Measurements from ENCODE around the gene PLAGL2.
"Not testable (repeated sequence)": the region's sequence is repeated elsewhere in the genome, so short reads cannot be mapped to it uniquely, and the experiment has no call there.

PLAGL2 gene

GRCh38 chr20:32207626-32208498 is at the start of gene PLAGL2, which contains the start of gene POFUT1:
Gene PLAGL2 (minus strand): TSS chr20:32207743. CDS start chr20:32202178, 5,565 bp downstream.
Gene POFUT1 (plus strand): TSS chr20:32207880. CDS start chr20:32207942, 62 bp downstream.
- peak; percentile 25 for DNase-seq

GRCh38 chr20:32252189-32252588 is 44.6 kb upstream of the PLAGL2 start:
- DNase-seq: no peak

DNA sequence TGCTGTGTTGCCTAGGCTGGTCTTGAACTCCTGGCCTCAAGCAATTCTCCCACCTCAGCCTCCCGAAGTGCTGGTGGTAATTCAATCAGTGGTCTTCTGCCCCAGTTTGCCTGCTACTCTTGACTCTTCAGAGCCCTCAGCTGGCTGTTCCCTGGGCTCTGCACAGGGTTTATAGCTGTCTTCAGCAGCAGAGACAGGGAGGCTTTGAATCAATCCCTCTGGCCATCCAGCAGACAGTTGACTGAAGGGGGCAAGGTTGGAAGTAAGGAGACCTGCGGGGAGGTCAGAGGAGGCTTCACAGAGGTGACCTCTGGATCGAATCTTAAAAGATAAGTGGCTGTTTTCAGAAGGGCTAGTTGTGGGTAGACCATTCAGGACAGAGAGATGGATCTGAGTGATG is 43.9 kb upstream of the PLAGL2 start:
- DNase-seq: no peak

- DNase-seq: no peak
These were observed 41.6 kb upstream of the PLAGL2 start for GRCh38 chr20:32249030-32249738.

DNA sequence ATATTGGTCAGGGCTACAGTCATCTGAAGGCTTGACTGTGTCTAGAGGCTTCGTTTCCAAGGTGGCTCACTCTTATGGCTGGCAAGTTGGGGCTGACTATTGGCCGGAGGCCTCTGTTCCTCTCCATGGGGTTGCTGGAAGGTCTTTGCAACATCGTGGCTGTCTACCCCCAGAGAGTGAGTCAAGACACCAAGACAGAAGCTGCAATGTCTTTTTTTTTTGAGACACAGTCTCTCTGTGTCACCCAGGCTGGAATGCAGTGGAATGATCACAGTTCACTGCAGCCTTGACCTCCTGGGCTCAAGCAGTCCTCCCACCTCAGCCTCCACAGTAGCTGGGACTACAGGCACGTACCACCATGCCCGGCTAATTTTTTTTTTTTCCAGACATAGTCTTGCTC is 40.5 kb upstream of the PLAGL2 start:
- DNase-seq: no peak

- not testable (repeated sequence) for DNase-seq
These were observed 38.7 kb upstream of the PLAGL2 start for GRCh38 chr20:32246208-32246607.

- DNase-seq: no peak
These were observed 37.4 kb upstream of the PLAGL2 start for GRCh38 chr20:32244959-32245358.

GRCh38 chr20:32244150-32244823 is 36.7 kb upstream of the PLAGL2 start:
- no peak for DNase-seq

DNA sequence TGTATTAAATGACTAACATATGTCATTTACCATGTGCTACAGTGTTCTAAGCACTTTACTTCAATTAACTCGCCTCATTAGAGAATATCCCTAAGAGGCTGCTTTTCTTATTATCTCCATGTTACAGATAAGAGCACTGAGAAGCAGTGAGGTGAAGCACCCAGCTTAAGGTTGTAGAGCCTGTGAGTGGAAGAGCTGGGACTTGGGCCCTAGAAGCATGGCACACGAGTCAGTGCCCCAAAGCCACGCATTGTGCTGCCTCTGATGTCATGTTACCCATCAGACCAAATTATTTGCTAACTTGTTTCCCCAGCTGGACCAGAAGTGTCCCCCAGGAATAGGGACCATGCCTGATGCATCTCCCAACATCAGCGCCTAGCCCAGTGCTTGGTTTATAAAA is 34.3 kb upstream of the PLAGL2 start:
- no peak for DNase-seq

- DNase-seq: no peak
These were observed 32.7 kb upstream of the PLAGL2 start for GRCh38 chr20:32240205-32240604.

- no peak for DNase-seq
These were observed 31.2 kb upstream of the PLAGL2 start for GRCh38 chr20:32238483-32239425.

GRCh38 chr20:32237419-32237818 is 29.9 kb upstream of the PLAGL2 start:
- no peak for DNase-seq

- DNase-seq: no peak
These were observed 29.3 kb upstream of the PLAGL2 start for GRCh38 chr20:32236819-32237218.

DNA sequence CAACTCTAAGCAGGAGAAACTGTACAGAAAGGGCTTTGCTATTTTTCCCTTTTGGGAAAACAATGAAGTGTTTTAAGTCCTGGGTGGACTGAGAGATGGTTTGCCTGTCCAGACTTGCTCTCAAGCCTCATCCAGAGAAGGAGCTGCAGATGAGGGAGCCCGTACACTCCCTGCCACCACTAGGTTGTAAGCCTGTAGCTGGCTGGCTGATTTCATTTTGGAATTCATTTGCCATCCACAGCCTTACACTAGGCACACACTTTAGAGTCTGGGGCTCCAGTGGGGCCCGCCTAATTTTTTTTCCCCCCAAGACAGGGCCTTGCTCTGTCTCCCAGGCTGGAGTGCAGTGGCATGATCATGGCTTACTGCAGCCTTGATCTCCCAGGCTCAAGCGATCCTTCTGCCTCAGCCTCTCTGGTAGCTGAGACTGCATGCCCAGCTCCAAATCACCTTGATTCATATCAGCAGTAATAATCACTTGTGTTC is 28.5 kb upstream of the PLAGL2 start:
- no peak for DNase-seq

- no peak for DNase-seq
These were observed 27.9 kb upstream of the PLAGL2 start for GRCh38 chr20:32235331-32236047.

DNA sequence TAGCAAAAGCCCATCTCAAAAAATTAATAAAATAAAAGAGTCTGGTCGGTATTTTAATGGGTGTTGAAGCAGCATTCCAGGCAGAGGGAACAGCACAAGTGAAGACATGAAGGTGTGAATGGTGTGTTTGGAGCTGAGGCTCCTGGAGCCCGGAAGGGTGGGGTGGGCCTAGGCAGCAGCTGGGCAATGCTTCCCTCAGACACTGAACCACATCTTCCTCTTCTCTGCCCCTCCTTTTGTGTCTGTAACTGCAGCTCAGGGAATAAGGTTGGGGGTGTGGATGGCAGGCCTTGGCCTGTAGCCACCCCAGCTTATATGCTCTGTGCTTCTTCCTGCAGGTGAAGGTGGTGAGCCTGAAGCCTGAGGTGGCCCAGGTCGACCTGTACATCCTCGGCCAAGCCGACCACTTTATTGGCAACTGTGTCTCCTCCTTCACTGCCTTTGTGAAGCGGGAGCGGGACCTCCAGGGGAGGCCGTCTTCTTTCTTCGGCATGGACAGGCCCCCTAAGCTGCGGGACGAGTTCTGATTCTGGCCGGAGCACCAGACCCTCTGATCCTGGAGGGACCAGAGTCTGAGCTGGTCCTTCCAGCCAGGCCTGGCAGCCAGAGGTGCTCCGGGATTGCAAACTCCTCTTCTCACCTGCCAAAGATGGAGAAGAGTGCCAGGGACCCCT is 26.7 kb upstream of the PLAGL2 start:
- no peak for DNase-seq

- DNase-seq: no peak
These were observed 25.7 kb upstream of the PLAGL2 start for GRCh38 chr20:32233286-32233685.

GRCh38 chr20:32232326-32232886 is 24.9 kb upstream of the PLAGL2 start:
- no peak for DNase-seq

GRCh38 chr20:32231847-32232246 is 24.3 kb upstream of the PLAGL2 start:
- no peak for DNase-seq

GRCh38 chr20:32231245-32231644 is 23.7 kb upstream of the PLAGL2 start:
- DNase-seq: no peak

DNA sequence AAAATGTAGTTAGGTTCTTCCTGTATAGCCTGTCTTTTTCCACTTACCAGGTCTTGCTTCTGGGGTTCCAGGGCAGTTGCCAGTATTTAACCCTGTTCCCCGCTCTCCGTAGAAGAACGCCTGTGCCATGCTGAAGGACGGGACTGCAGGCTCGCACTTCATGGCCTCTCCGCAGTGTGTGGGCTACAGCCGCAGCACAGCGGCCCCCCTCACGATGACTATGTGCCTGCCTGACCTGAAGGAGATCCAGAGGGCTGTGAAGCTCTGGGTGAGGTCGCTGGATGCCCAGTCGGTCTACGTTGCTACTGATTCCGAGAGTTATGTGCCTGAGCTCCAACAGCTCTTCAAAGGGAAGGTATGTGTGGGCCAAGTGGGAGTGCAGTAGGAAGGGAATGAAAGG is 23.2 kb upstream of the PLAGL2 start:
- no peak for DNase-seq
